ENCODE data around the gene CUBN.

DNA sequence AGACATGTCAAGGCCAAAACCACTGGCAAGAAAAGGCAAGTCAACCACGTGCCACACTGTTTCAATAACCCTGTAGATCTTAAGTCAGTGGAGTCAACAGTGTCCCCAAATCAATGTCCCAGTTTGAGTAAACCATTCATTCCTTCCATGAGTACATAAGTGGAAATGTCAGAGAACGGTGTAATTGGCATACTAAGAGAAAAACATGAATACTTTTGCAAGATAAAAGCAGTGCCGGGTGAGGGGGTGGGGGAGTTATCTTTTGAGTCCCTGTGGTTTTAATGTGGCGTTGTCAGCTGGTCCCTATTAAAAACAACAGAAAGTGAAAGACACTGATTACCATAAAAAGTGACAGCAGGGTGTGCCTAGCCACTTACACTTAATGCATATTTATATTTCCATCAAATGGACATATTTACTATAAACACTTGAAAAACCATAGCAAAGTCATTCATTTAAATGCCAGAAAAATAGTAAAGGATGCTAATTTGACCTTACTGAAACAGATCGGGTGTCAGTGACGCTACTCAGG is 350.2 kb downstream of the CUBN start:
- TF ChIP-seq, protein P1, sequence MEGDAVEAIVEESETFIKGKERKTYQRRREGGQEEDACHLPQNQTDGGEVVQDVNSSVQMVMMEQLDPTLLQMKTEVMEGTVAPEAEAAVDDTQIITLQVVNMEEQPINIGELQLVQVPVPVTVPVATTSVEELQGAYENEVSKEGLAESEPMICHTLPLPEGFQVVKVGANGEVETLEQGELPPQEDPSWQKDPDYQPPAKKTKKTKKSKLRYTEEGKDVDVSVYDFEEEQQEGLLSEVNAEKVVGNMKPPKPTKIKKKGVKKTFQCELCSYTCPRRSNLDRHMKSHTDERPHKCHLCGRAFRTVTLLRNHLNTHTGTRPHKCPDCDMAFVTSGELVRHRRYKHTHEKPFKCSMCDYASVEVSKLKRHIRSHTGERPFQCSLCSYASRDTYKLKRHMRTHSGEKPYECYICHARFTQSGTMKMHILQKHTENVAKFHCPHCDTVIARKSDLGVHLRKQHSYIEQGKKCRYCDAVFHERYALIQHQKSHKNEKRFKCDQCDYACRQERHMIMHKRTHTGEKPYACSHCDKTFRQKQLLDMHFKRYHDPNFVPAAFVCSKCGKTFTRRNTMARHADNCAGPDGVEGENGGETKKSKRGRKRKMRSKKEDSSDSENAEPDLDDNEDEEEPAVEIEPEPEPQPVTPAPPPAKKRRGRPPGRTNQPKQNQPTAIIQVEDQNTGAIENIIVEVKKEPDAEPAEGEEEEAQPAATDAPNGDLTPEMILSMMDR (conservative IDR thresholded peaks at IDR 0.05) = no peak
- TF ChIP-seq ZFX (IDR thresholded peaks at IDR 0.05) = no peak
